ENCODE results near the gene EXOG. TPM values are rescaled to one million over a fixed set of nuclear protein-coding genes. Genes with fewer than 3 reads are reported as not detected.

Gene EXOG
- polyA plus RNA-seq, 3 donors: 1.6 to 5.4 (median 2.4) TPM

GRCh38 chr3:38552364-38552763 is 56.2 kb downstream of the EXOG start:
- H3K27ac Mint-ChIP-seq: no peak overlapping the region

GRCh38 chr3:38553071-38553470 is 56.9 kb downstream of the EXOG start:
- Histone ChIP-seq H3K9me3 (replicated peaks in 1 of 2; ENCODE audit: control insufficient read depth in 1 of 2, insufficient read depth in 1 of 2, low read length in 2 of 2) (peaks cover 0 to 7% of the 10 kb centered on the region in 2 donors), H2AFZ (ENCODE audit: insufficient read depth, low read depth, low read length, poor library complexity, severe bottlenecking) (no peak overlapping the region), H3K79me2 (ENCODE audit: insufficient read depth, low read length) (no peaks in the 10 kb centered on the region), H3K4me2 (replicated peaks; ENCODE audit: extremely low read depth, low read length, poor library complexity, severe bottlenecking) (no peak overlapping the region), H4K20me1 (ENCODE audit: insufficient read depth, low read length) (no peaks in the 10 kb centered on the region), H3K4me3 (replicated peaks in 1 of 3; ENCODE audit: low read depth in 2 of 3, low read length in 3 of 3) (no peak overlapping the region), H3K36me3 (replicated peaks in 1 of 2; ENCODE audit: control insufficient read depth in 1 of 2, insufficient read depth in 2 of 2, low read length in 2 of 2) (no peaks in the 10 kb centered on the region), H3K9ac (ENCODE audit: insufficient read depth, low read length, poor library complexity, severe bottlenecking) (no peak overlapping the region), H3K27ac (ENCODE audit: low read depth in 1 of 2, low read length in 2 of 2) (no peak overlapping the region), H3K27me3 (ENCODE audit: control insufficient read depth in 2 of 2, insufficient read depth in 2 of 2, low read length in 2 of 2) (no peaks in the 10 kb centered on the region), H3K4me1 (ENCODE audit: control insufficient read depth in 1 of 2, insufficient read depth in 2 of 2, low read length in 2 of 2) (no peaks in the 10 kb centered on the region)
- H3K27me3 Mint-ChIP-seq (ENCODE audit: low read depth in 3 of 3): peaks cover 10 to 13% (median 12%) of the 10 kb centered on the region in 3 donors
- no peak for DNase-seq
- H3K4me1 Mint-ChIP-seq: no peaks in the 10 kb centered on the region
- no peak for TF ChIP-seq CTCF (IDR thresholded peaks at IDR 0.05)
- H3K9me3 Mint-ChIP-seq: peaks cover 3 to 14% (median 8%) of the 10 kb centered on the region in 7 donors
- H3K27ac Mint-ChIP-seq: no peak overlapping the region
- intact Hi-C loops (cut with micrococcal nuclease): no loop called here
- 100% methylated on average over 1 of the region's 2 CpGs for WGBS (ENCODE audit: insufficient coverage)
- no peaks in the 10 kb centered on the region for H3K36me3 Mint-ChIP-seq
- no peak overlapping the region for H3K4me3 Mint-ChIP-seq

More at GRCh38 chr3:38552364-38552763, 56.2 kb downstream of the EXOG start:
- no peaks in the 10 kb centered on the region for H4K20me1 ChIP-seq (ENCODE audit: insufficient read depth, low read length)
- H3K4me1 ChIP-seq (ENCODE audit: control insufficient read depth in 1 of 2, insufficient read depth in 2 of 2, low read length in 2 of 2): no peaks in the 10 kb centered on the region
- no peaks in the 10 kb centered on the region for H3K36me3 ChIP-seq (replicated peaks in 1 of 2; ENCODE audit: control insufficient read depth in 1 of 2, insufficient read depth in 2 of 2, low read length in 2 of 2)
- no peak overlapping the region for H3K9ac ChIP-seq (ENCODE audit: insufficient read depth, low read length, poor library complexity, severe bottlenecking)
- no peak overlapping the region for H2AFZ ChIP-seq (ENCODE audit: insufficient read depth, low read depth, low read length, poor library complexity, severe bottlenecking)
- H3K36me3 Mint-ChIP-seq: no peaks in the 10 kb centered on the region
- no peak for TF ChIP-seq CTCF (IDR thresholded peaks at IDR 0.05)
- no peaks in the 10 kb centered on the region for H3K4me1 Mint-ChIP-seq
- no peak overlapping the region for H3K4me2 ChIP-seq (replicated peaks; ENCODE audit: extremely low read depth, low read length, poor library complexity, severe bottlenecking)
- intact Hi-C loops (cut with micrococcal nuclease): no loop called here
- no peak overlapping the region for H3K4me3 ChIP-seq (replicated peaks in 1 of 3; ENCODE audit: low read depth in 2 of 3, low read length in 3 of 3)
- WGBS (ENCODE audit: insufficient coverage): 87% methylated on average over 4 of the region's 6 CpGs
- H3K79me2 ChIP-seq (ENCODE audit: insufficient read depth, low read length): no peaks in the 10 kb centered on the region
- peaks cover 0 to 7% of the 10 kb centered on the region in 2 donors for H3K9me3 ChIP-seq (replicated peaks in 1 of 2; ENCODE audit: control insufficient read depth in 1 of 2, insufficient read depth in 1 of 2, low read length in 2 of 2)
- peaks cover 10 to 14% (median 11%) of the 10 kb centered on the region in 3 donors for H3K27me3 Mint-ChIP-seq (ENCODE audit: low read depth in 3 of 3)
- no peaks in the 10 kb centered on the region for H3K27me3 ChIP-seq (ENCODE audit: control insufficient read depth in 2 of 2, insufficient read depth in 2 of 2, low read length in 2 of 2)
- DNase-seq: no peak
- H3K4me3 Mint-ChIP-seq: no peak overlapping the region
- peaks cover 3 to 14% (median 8%) of the 10 kb centered on the region in 7 donors for H3K9me3 Mint-ChIP-seq
- H3K27ac ChIP-seq (ENCODE audit: low read depth in 1 of 2, low read length in 2 of 2): no peak overlapping the region
